HG02610 (cell line): Measurements from ENCODE around the gene ZNF765.
"Not testable (repeated sequence)": the region's sequence is repeated elsewhere in the genome, so short reads cannot be mapped to it uniquely, and the experiment has no call there.

ENCODE experiments used
- ATAC-seq: cut with Tn5 transposase; IDR thresholded peaks from one replicate; pipeline ENCODE4 v1.9.1; 2021; ENCODE audit warnings: mild to moderate bottlenecking, moderate library complexity; ENCODE audit not compliant: unreplicated experiment

ZNF765 gene

GRCh38 chr19:53475470-53475869, 80.5 kb downstream of the ZNF765 start:
- not testable (repeated sequence) for ATAC-seq
